Amygdala (tissue), 56 donors: ENCODE measurements around the gene LRFN2.
A peak's percentile ranks its signal among the peaks of the same experiment; 100 is the strongest.

Experiments used
- DNase-seq, 56 donors: peaks; one replicate each; lab custom pipeline; 2025; lab: John Stamatoyannopoulos, UW

LRFN2 gene

DNA sequence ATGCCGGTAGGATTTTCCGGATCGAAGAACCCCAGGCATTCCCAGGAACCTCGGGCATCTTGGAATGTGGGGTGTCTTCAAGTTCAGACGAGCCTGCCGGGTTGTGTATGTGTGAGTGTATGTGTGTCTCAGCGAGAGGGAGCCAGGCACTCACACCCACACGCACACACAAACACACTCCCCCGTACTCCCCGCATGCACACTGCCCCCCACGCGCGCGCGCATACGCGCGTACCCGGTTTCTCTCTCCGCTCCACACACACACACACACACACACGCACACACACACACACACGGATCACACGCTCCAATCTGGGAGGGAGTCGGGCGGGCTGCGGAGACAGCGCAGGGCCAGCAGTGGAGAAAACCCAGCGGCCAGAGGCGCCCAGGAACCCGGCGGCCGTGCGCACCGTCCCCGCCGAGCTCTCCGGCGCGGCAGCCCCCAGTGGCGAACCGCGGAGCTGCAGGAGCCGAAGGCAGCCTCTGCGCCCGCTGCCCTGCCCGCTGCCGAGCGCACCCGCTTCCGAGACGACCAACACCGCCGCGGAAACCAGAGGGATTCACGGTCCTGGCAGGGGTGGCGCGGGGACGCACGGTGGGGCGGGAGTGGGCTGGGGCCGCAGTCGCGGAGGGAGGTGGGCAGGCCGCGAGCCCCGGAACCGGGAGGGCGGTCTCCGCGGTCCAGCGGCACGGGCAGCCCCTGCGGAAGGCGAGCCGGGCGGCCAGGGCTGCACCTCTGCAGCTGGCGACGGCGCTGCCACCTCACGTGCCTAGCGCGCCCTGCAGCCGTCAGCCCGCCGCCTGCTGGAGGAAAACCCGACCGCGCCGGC, at the start of gene LRFN2:
TSS of gene LRFN2 (minus strand) at position 125 of the 830 bp plus-strand sequence.
- peak in 51 of 56 donors; percentile 18 to 81 (median 58) for DNase-seq

DNA sequence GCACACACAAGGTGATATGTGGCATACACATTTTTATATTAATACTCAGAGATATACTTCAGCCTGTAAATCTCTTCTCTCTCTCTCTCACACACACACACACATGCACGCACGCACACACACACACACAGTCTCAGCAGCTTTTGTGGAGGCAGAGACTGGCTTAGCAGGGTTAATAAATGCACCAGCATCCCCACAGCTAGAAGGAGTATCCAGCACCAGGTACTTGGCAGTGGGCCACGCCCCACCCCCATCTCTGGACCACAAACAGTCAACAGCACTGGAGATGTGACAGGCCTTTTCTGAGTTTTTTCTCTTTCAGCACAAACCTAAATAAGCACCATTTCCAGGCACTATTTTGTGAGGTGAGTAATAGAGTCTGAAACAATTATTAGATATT, 47.3 kb upstream of the LRFN2 start:
- DNase-seq: peak in 1 of 56 donors; percentile 16

GRCh38 chr6:40631744-40632143, 44.6 kb upstream of the LRFN2 start:
- DNase-seq: peak in 12 of 56 donors; percentile 5 to 46 (median 16)

DNA sequence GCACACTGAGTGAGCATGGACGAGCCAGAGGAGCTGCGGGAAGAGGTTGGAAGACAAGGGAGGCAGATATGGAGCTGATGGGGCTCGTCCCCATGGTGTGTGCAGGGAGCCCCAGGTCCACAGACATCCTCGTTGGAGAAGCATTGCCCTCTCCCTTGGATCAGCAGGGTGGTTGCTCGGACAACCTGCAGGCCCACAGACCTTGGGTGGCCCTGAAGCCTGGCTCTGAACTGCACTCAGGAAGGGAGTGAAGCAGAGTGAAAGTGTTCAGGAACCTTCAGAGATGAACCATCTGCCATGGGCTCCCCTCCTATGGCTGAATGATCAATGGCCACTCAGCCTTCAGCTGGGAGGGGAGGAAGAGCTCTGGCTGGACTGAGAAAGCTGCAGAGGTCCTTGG, 43.3 kb upstream of the LRFN2 start:
- DNase-seq: no peak

- DNase-seq: no peak
Observed at GRCh38 chr6:40630051-40630450, 42.9 kb upstream of the LRFN2 start.

GRCh38 chr6:40629463-40629862, 42.3 kb upstream of the LRFN2 start:
- DNase-seq: no peak

DNA sequence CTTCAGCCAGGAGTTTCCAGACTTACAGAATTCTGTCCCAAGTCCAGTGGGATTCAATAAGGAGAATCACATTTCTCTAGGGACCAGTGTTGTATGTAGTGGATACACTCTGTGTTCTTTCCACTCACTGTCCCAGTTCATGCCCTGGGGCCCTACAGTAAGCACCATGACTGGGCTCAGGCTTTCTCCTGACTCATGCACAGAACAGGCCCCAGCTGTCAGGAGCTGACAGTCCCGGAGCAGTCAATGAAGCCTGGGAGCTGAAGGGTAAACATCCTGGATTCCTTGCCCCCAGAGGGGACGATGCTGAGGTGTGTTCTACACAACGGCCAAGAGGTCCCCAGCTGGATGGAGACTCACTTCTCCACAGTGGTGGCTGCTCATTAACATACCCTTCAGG, 40.2 kb upstream of the LRFN2 start:
- DNase-seq: no peak

DNA sequence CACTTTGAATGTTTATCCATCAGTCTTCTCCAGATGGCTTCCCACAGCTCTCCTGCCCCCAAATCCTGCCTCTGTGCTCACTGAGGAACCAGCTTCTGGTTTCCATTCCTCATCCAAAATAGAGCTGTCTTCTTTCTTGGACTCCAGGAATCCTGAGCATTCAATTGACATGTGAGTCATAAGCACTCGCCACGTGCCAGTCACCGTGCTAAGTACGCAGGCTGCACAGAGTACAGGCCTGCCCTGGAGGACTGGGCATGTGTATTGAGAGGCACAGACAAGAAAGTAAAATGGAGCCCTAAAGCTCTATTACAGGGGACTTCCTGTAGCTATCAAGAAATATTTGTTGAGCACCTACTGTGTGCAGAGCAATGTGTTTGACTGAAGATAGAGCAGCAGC, 39.7 kb upstream of the LRFN2 start:
- DNase-seq: no peak

DNA sequence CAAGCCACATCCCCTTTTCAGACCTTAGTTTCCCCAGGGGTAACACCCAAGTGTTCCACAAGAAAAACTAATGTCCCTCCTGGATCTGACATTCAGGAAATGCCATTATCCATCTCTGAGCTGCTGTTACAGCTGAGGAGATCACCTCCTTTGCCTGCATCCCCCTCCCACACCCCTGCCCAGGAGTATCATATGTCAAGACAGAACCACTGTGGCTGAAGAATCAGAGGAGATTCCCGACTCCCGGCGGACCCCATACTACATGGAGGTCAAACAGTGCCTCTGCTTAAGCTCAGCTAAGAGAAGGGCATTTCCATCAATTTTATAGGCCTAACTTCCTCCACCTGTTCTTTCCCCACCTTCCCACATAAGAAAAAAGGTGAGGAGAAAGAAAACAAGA, 36.8 kb upstream of the LRFN2 start:
- no peak for DNase-seq

GRCh38 chr6:40623178-40623577, 36.0 kb upstream of the LRFN2 start:
- DNase-seq: no peak

DNA sequence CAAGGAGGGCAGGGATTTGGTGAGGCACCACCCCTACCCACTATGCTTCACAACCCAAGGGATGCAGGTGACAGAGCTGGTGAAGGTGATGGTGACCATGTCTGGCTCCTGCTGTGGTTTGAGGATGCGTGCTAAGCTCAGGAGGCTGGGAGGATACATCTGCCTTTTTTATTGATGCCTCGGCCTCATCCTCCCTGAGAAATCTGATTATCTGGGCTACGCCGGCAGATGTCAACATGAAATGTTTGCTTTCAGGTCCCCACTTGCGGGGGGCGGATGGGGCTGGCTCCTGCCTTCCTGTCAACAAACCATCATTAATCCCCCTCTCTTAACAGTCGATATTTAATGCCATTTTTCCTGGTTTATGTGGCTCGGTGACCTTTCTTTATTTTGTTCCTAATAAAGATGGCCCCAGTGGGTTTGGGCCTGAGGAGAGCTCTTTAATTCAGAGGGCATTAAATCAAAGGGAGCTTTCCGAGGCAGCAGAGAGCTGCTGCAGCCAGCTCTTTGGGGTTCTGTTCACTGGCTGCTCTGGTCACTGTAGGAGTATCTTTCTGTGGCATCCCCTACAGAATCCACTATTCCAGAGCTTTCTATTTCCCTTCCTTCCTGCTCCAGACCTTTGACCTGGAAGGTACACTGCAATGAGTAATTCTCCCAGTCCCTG, 33.5 kb upstream of the LRFN2 start:
- DNase-seq: no peak

DNA sequence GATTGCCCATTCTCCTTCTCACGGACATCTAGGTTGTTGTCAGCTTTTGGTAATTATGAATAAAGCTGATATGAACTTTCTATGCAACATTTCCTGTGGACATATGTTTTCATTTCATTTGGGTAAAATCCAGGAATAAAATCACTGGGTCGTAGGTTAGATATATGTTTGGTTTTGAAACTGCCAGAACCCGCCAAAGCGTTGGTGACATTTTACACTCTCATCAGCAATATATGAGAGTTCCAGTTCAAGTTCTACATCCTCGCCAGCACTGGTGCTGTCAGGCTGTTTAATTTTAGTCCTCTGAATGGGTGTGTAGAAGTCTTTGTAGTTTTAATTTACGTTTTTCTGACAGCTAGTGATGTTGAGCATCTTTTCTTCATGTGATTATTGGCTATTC, 27.5 kb upstream of the LRFN2 start:
- DNase-seq: no peak

GRCh38 chr6:40611912-40612311, 24.7 kb upstream of the LRFN2 start:
- no peak for DNase-seq

DNA sequence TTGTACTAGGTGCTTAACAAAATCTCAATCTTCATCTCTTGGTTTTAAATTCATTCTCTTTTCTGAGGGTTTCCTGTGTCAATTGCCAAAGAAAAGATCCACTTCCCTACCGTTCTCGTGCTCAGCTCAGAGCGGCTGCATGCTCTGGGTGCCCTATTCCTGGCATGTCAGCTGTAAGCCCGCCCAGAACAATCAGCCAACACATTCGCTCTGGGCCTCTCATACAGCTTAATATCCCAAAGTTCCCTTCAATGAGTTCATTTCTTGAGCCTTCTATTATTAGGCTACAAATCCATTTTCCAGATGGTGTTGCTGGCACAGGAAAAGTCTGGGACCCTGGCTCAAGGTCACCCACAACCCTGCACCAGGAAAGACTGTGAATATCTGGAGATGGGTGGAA, 24.3 kb upstream of the LRFN2 start:
- no peak for DNase-seq

- DNase-seq: no peak
Observed at GRCh38 chr6:40610229-40610628, 23.1 kb upstream of the LRFN2 start.

DNA sequence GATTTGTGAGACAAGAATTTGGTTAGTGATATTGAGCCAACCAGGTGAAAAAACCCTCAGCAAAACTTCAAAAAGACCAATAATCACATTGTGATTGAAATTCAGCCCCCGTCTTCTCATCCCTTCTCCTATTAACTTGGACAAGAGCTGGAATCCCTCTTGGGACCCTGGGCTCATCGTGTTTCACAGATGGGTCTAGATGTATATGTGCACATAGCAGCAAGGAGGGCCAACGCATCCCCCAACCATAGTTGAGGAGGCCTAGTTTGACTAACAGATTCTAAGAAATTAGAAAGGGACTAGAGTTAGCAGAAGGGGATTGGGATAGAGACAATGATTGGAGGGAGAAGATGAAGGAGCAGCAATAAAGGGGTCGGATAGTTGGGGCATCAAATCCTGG, 19.8 kb upstream of the LRFN2 start:
- DNase-seq: no peak

- DNase-seq: peak in 8 of 56 donors; percentile 3 to 32 (median 20)
Observed at GRCh38 chr6:40606526-40606925, 19.4 kb upstream of the LRFN2 start.

GRCh38 chr6:40604082-40604481, 16.9 kb upstream of the LRFN2 start:
- no peak for DNase-seq

DNA sequence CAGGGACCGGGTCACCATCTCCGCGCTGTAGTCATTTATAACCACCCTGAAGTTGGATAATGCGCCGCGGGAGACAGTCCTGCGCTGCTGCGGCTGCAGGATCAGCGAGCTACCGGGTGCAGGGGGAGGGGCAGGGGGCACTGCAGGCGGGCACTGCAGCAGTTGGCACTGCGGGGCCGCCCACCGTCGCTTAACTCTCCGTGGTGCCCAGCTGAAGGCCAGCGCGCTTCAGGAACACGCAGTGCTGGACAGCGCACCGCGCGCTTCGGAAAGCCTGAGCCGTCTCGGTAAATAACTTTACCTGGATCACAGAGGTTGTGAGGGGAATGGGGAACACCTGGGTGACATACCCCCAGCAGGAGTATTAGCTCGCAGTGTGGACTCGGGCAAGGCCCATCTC, 12.4 kb upstream of the LRFN2 start:
- DNase-seq: no peak

DNA sequence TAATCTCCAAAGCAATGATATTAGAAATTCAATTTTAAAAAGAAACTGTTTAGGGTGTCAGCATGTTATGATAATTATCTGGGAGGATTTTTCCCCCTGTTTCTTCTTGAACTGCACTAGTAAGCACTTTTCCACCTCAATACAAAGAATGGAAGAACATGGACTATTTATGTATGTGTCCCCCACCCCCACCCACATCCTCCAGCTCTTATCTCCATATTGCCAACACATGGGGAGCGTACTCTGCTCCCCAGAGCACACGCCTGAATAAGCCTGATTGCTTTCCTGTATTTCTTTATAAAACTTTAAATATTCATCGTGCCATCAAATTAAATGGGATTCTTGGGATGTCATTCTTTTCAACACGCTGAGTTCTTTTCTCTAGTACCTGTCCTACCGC, 11.4 kb upstream of the LRFN2 start:
- DNase-seq: no peak

GRCh38 chr6:40597301-40597700, 10.1 kb upstream of the LRFN2 start:
- no peak for DNase-seq

DNA sequence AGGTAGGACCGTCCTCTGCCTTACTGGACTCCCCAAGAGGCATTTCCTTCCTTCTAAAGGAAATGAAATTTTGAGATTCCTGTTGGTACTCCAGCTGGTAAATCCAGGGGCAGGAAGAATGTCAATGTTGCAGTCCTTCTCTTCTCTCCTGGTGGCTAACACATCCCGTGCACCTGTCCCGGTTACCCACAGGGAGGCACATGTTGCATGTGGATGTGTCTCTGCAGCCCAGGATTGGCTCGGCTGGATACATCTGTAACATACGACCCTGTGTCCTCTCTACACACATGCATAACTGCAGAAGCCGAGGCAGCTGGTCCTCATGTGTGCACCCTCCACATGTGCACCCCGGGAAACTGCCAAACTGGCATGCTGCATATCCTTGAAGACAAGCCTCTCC, 1.3 kb upstream of the LRFN2 start:
- DNase-seq: no peak
